ENCODE results near the gene SLC8A3.

The SLC8A3 gene

GRCh38 chr14:70018230-70018629, 170.5 kb downstream of the SLC8A3 start:
- no peak overlapping the region for H3K4me3 ChIP-seq (ENCODE audit: low read depth, low read length)
- no peaks in the 10 kb centered on the region for H3K9me3 ChIP-seq (ENCODE audit: control insufficient read depth, insufficient read depth, low read length)
- H3K4me1 ChIP-seq (ENCODE audit: control insufficient read depth, insufficient read depth, low read length): no peaks in the 10 kb centered on the region
- H3K36me3 ChIP-seq (ENCODE audit: control insufficient read depth, insufficient read depth, low read length): no peaks in the 10 kb centered on the region
- H3K27me3 ChIP-seq (ENCODE audit: control insufficient read depth, insufficient read depth, low read length): no peaks in the 10 kb centered on the region
- no peak overlapping the region for H3K9ac ChIP-seq (ENCODE audit: low read depth, low read length)

- H3K4me3 ChIP-seq (ENCODE audit: low read depth, low read length): no peak overlapping the region
- H3K9ac ChIP-seq (ENCODE audit: low read depth, low read length): no peak overlapping the region
- no peaks in the 10 kb centered on the region for H3K27me3 ChIP-seq (ENCODE audit: control insufficient read depth, insufficient read depth, low read length)
- H3K9me3 ChIP-seq (ENCODE audit: control insufficient read depth, insufficient read depth, low read length): no peaks in the 10 kb centered on the region
- no peaks in the 10 kb centered on the region for H3K4me1 ChIP-seq (ENCODE audit: control insufficient read depth, insufficient read depth, low read length)
- no peaks in the 10 kb centered on the region for H3K36me3 ChIP-seq (ENCODE audit: control insufficient read depth, insufficient read depth, low read length)
These were observed 174.2 kb downstream of the SLC8A3 start for GRCh38 chr14:70014406-70015095.

- no peak overlapping the region for H3K4me3 ChIP-seq (ENCODE audit: low read depth, low read length)
- H3K36me3 ChIP-seq (ENCODE audit: control insufficient read depth, insufficient read depth, low read length): no peaks in the 10 kb centered on the region
- H3K27me3 ChIP-seq (ENCODE audit: control insufficient read depth, insufficient read depth, low read length): no peaks in the 10 kb centered on the region
- no peaks in the 10 kb centered on the region for H3K4me1 ChIP-seq (ENCODE audit: control insufficient read depth, insufficient read depth, low read length)
- H3K9ac ChIP-seq (ENCODE audit: low read depth, low read length): no peak overlapping the region
- no peaks in the 10 kb centered on the region for H3K9me3 ChIP-seq (ENCODE audit: control insufficient read depth, insufficient read depth, low read length)
These were observed 175.4 kb downstream of the SLC8A3 start for GRCh38 chr14:70013271-70013873.

GRCh38 chr14:70011708-70012107, 177.0 kb downstream of the SLC8A3 start:
- Histone ChIP-seq H3K36me3 (ENCODE audit: control insufficient read depth, insufficient read depth, low read length) (no peaks in the 10 kb centered on the region), H3K4me1 (ENCODE audit: control insufficient read depth, insufficient read depth, low read length) (no peaks in the 10 kb centered on the region), H3K27me3 (ENCODE audit: control insufficient read depth, insufficient read depth, low read length) (no peaks in the 10 kb centered on the region), H3K4me3 (ENCODE audit: low read depth, low read length) (no peak overlapping the region), H3K9ac (ENCODE audit: low read depth, low read length) (no peak overlapping the region), H3K9me3 (ENCODE audit: control insufficient read depth, insufficient read depth, low read length) (no peaks in the 10 kb centered on the region)

- H3K9me3 ChIP-seq (ENCODE audit: control insufficient read depth, insufficient read depth, low read length): no peaks in the 10 kb centered on the region
- H3K9ac ChIP-seq (ENCODE audit: low read depth, low read length): no peak overlapping the region
- H3K4me1 ChIP-seq (ENCODE audit: control insufficient read depth, insufficient read depth, low read length): no peaks in the 10 kb centered on the region
- H3K27me3 ChIP-seq (ENCODE audit: control insufficient read depth, insufficient read depth, low read length): no peaks in the 10 kb centered on the region
- no peak overlapping the region for H3K4me3 ChIP-seq (ENCODE audit: low read depth, low read length)
- no peaks in the 10 kb centered on the region for H3K36me3 ChIP-seq (ENCODE audit: control insufficient read depth, insufficient read depth, low read length)
These were observed 177.7 kb downstream of the SLC8A3 start for GRCh38 chr14:70011098-70011497.

- H3K4me1 ChIP-seq (ENCODE audit: control insufficient read depth, insufficient read depth, low read length): no peaks in the 10 kb centered on the region
These were observed 178.8 kb downstream of the SLC8A3 start for GRCh38 chr14:70009961-70010360.

GRCh38 chr14:70008284-70009262, 180.2 kb downstream of the SLC8A3 start:
- Histone ChIP-seq H3K4me3 (ENCODE audit: low read depth, low read length) (no peak overlapping the region), H3K9ac (ENCODE audit: low read depth, low read length) (no peak overlapping the region), H3K9me3 (ENCODE audit: control insufficient read depth, insufficient read depth, low read length) (no peaks in the 10 kb centered on the region), H3K27me3 (ENCODE audit: control insufficient read depth, insufficient read depth, low read length) (no peaks in the 10 kb centered on the region), H3K36me3 (ENCODE audit: control insufficient read depth, insufficient read depth, low read length) (no peaks in the 10 kb centered on the region), H3K4me1 (ENCODE audit: control insufficient read depth, insufficient read depth, low read length) (no peaks in the 10 kb centered on the region)

More at GRCh38 chr14:70009961-70010360, 178.8 kb downstream of the SLC8A3 start:
- Histone ChIP-seq H3K9me3 (ENCODE audit: control insufficient read depth, insufficient read depth, low read length) (no peaks in the 10 kb centered on the region), H3K36me3 (ENCODE audit: control insufficient read depth, insufficient read depth, low read length) (no peaks in the 10 kb centered on the region), H3K4me3 (ENCODE audit: low read depth, low read length) (no peak overlapping the region), H3K27me3 (ENCODE audit: control insufficient read depth, insufficient read depth, low read length) (no peaks in the 10 kb centered on the region), H3K9ac (ENCODE audit: low read depth, low read length) (no peak overlapping the region)

GRCh38 chr14:70006699-70007098, 182.1 kb downstream of the SLC8A3 start:
- no peaks in the 10 kb centered on the region for H3K27me3 ChIP-seq (ENCODE audit: control insufficient read depth, insufficient read depth, low read length)
- no peaks in the 10 kb centered on the region for H3K9me3 ChIP-seq (ENCODE audit: control insufficient read depth, insufficient read depth, low read length)
- no peaks in the 10 kb centered on the region for H3K36me3 ChIP-seq (ENCODE audit: control insufficient read depth, insufficient read depth, low read length)
- no peak overlapping the region for H3K9ac ChIP-seq (ENCODE audit: low read depth, low read length)
- no peak overlapping the region for H3K4me3 ChIP-seq (ENCODE audit: low read depth, low read length)
- H3K4me1 ChIP-seq (ENCODE audit: control insufficient read depth, insufficient read depth, low read length): no peaks in the 10 kb centered on the region

- Histone ChIP-seq H3K4me1 (ENCODE audit: control insufficient read depth, insufficient read depth, low read length) (no peaks in the 10 kb centered on the region), H3K4me3 (ENCODE audit: low read depth, low read length) (no peak overlapping the region), H3K9me3 (ENCODE audit: control insufficient read depth, insufficient read depth, low read length) (no peaks in the 10 kb centered on the region), H3K27me3 (ENCODE audit: control insufficient read depth, insufficient read depth, low read length) (no peaks in the 10 kb centered on the region), H3K9ac (ENCODE audit: low read depth, low read length) (no peak overlapping the region), H3K36me3 (ENCODE audit: control insufficient read depth, insufficient read depth, low read length) (no peaks in the 10 kb centered on the region)
These were observed 183.4 kb downstream of the SLC8A3 start for GRCh38 chr14:70005281-70005805.

- H3K4me1 ChIP-seq (ENCODE audit: control insufficient read depth, insufficient read depth, low read length): no peaks in the 10 kb centered on the region
- no peaks in the 10 kb centered on the region for H3K27me3 ChIP-seq (ENCODE audit: control insufficient read depth, insufficient read depth, low read length)
- no peaks in the 10 kb centered on the region for H3K36me3 ChIP-seq (ENCODE audit: control insufficient read depth, insufficient read depth, low read length)
- no peaks in the 10 kb centered on the region for H3K9me3 ChIP-seq (ENCODE audit: control insufficient read depth, insufficient read depth, low read length)
- no peak overlapping the region for H3K4me3 ChIP-seq (ENCODE audit: low read depth, low read length)
- no peak overlapping the region for H3K9ac ChIP-seq (ENCODE audit: low read depth, low read length)
These were observed 184.0 kb downstream of the SLC8A3 start for GRCh38 chr14:70004791-70005190.

GRCh38 chr14:70002589-70003346, 186.0 kb downstream of the SLC8A3 start:
- Histone ChIP-seq H3K4me1 (ENCODE audit: control insufficient read depth, insufficient read depth, low read length) (no peaks in the 10 kb centered on the region), H3K9me3 (ENCODE audit: control insufficient read depth, insufficient read depth, low read length) (no peaks in the 10 kb centered on the region), H3K9ac (ENCODE audit: low read depth, low read length) (no peak overlapping the region), H3K27me3 (ENCODE audit: control insufficient read depth, insufficient read depth, low read length) (no peaks in the 10 kb centered on the region), H3K4me3 (ENCODE audit: low read depth, low read length) (no peak overlapping the region), H3K36me3 (ENCODE audit: control insufficient read depth, insufficient read depth, low read length) (no peaks in the 10 kb centered on the region)

All from iPS-15b (cell line).